Measurements from ENCODE around the gene PLBD2.

Gene PLBD2

GRCh38 chr12:113371808-113372207 lies 13.4 kb downstream of the PLBD2 start:
- FAIRE-seq, result no peak

- no peak for FAIRE-seq
Measured at GRCh38 chr12:113372371-113372770, 14.0 kb downstream of the PLBD2 start.

- FAIRE-seq, result no peak
Measured at GRCh38 chr12:113373440-113373839, 15.1 kb downstream of the PLBD2 start.

- no peak for FAIRE-seq
Measured at GRCh38 chr12:113373969-113374368, 15.6 kb downstream of the PLBD2 start.

- FAIRE-seq, result no peak
Measured at GRCh38 chr12:113374823-113375428, 16.5 kb downstream of the PLBD2 start.

GRCh38 chr12:113378291-113378690 lies 19.9 kb downstream of the PLBD2 start:
- no peak for FAIRE-seq

- no peak for FAIRE-seq
Measured at GRCh38 chr12:113381220-113381619, 22.8 kb downstream of the PLBD2 start.

GRCh38 chr12:113382206-113382605 lies 23.8 kb downstream of the PLBD2 start:
- no peak for FAIRE-seq

GRCh38 chr12:113384778-113385177 lies 26.4 kb downstream of the PLBD2 start:
- no peak for FAIRE-seq

- FAIRE-seq, result no peak
Measured at GRCh38 chr12:113385282-113385882, 27.0 kb downstream of the PLBD2 start.

- FAIRE-seq, result no peak
Measured at GRCh38 chr12:113386866-113387566, 28.6 kb downstream of the PLBD2 start.

- FAIRE-seq, result no peak
Measured at GRCh38 chr12:113387631-113388030, 29.2 kb downstream of the PLBD2 start.

GRCh38 chr12:113388351-113388750 lies 30.0 kb downstream of the PLBD2 start:
- FAIRE-seq, result no peak

GRCh38 chr12:113390064-113391043 lies 32.0 kb downstream of the PLBD2 start:
- FAIRE-seq, result no peak

- no peak for FAIRE-seq
Measured at GRCh38 chr12:113391145-113391544, 32.8 kb downstream of the PLBD2 start.

GRCh38 chr12:113391650-113392337 lies 33.4 kb downstream of the PLBD2 start:
- FAIRE-seq, result no peak

- no peak for FAIRE-seq
Measured at GRCh38 chr12:113392520-113392919, 34.1 kb downstream of the PLBD2 start.

GRCh38 chr12:113392988-113393579 lies 34.7 kb downstream of the PLBD2 start:
- no peak for FAIRE-seq

GRCh38 chr12:113393749-113394148 lies 35.4 kb downstream of the PLBD2 start:
- FAIRE-seq, result no peak

- no peak for FAIRE-seq
Measured at GRCh38 chr12:113395119-113395518, 36.7 kb downstream of the PLBD2 start.

GRCh38 chr12:113396200-113396599 lies 37.8 kb downstream of the PLBD2 start:
- FAIRE-seq, result no peak
